ENCODE data around the gene PRLR.

DNA sequence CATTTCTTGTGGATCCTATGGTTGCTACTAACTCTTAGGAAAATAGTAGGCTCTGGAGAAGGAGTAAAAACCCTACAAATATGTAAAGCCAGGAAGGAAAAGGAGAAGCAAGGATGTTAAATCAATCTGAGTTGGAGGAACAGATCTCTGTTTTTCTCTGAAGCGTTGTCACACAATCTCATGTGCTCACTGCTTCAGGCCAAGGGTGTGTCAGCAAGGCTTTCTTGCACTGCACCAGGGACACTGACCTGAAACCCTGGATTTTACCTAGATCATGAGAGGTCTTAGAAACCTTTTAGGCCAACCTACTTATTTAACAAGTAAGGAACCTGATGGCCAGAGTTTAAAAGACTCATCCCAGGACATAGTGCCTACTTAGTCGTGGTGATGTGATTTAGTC is 170.1 kb downstream of the PRLR start:
- TF ChIP-seq, protein P1, sequence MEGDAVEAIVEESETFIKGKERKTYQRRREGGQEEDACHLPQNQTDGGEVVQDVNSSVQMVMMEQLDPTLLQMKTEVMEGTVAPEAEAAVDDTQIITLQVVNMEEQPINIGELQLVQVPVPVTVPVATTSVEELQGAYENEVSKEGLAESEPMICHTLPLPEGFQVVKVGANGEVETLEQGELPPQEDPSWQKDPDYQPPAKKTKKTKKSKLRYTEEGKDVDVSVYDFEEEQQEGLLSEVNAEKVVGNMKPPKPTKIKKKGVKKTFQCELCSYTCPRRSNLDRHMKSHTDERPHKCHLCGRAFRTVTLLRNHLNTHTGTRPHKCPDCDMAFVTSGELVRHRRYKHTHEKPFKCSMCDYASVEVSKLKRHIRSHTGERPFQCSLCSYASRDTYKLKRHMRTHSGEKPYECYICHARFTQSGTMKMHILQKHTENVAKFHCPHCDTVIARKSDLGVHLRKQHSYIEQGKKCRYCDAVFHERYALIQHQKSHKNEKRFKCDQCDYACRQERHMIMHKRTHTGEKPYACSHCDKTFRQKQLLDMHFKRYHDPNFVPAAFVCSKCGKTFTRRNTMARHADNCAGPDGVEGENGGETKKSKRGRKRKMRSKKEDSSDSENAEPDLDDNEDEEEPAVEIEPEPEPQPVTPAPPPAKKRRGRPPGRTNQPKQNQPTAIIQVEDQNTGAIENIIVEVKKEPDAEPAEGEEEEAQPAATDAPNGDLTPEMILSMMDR (conservative IDR thresholded peaks at IDR 0.05 in 1 of 2, IDR thresholded peaks at IDR 0.05 in 1 of 2; ENCODE audit: extremely low read depth in 1 of 2, insufficient read depth in 1 of 2, low read depth in 1 of 2, low read length in 2 of 2) = no peak
- TF ChIP-seq EZH2 (IDR thresholded peaks at IDR 0.05; ENCODE audit: borderline replicate concordance, low read length) = no peak

All from mammary epithelial cell (primary cell).